ENCODE measurements around the gene FGFR3.

The FGFR3 gene

GRCh38 chr4:1753697-1754311 lies 39.3 kb upstream of the FGFR3 start:
- Mint-ChIP-seq H3K4me1 (peaks cover 8% of the 10 kb centered on the region), H3K27me3 (ENCODE audit: low read depth, poor library complexity) (peaks cover 4% of the 10 kb centered on the region), H3K9me3 (no peaks in the 10 kb centered on the region), H3K4me3 (no peak overlapping the region), H3K36me3 (ENCODE audit: low read depth) (no peaks in the 10 kb centered on the region), H3K27ac (no peak overlapping the region)
- TF ChIP-seq CTCF (IDR thresholded peaks at IDR 0.05): no peak
- no peak for DNase-seq

- Mint-ChIP-seq H3K27me3 (ENCODE audit: low read depth, poor library complexity) (peaks cover 4% of the 10 kb centered on the region), H3K9me3 (no peaks in the 10 kb centered on the region)
These were observed 38.8 kb upstream of the FGFR3 start for GRCh38 chr4:1754336-1754735.

GRCh38 chr4:1755297-1755696 lies 37.8 kb upstream of the FGFR3 start:
- Mint-ChIP-seq H3K4me1 (peaks cover 15% of the 10 kb centered on the region), H3K36me3 (ENCODE audit: low read depth) (no peaks in the 10 kb centered on the region), H3K4me3 (no peak overlapping the region), H3K27ac (no peak overlapping the region), H3K27me3 (ENCODE audit: low read depth, poor library complexity) (peaks cover 4% of the 10 kb centered on the region), H3K9me3 (no peaks in the 10 kb centered on the region)
- no peak for TF ChIP-seq CTCF (IDR thresholded peaks at IDR 0.05)
- DNase-seq: no peak

More at GRCh38 chr4:1754336-1754735, 38.8 kb upstream of the FGFR3 start:
- H3K27ac Mint-ChIP-seq: no peak overlapping the region
- no peak for DNase-seq
- H3K36me3 Mint-ChIP-seq (ENCODE audit: low read depth): no peaks in the 10 kb centered on the region
- peaks cover 8% of the 10 kb centered on the region for H3K4me1 Mint-ChIP-seq
- no peak for TF ChIP-seq CTCF (IDR thresholded peaks at IDR 0.05)
- H3K4me3 Mint-ChIP-seq: no peak overlapping the region

- H3K36me3 Mint-ChIP-seq (ENCODE audit: low read depth): no peaks in the 10 kb centered on the region
- no peak overlapping the region for H3K27ac Mint-ChIP-seq
- no peak for DNase-seq
- peaks cover 15% of the 10 kb centered on the region for H3K4me1 Mint-ChIP-seq
- no peak overlapping the region for H3K4me3 Mint-ChIP-seq
- H3K9me3 Mint-ChIP-seq: no peaks in the 10 kb centered on the region
- no peak for TF ChIP-seq CTCF (IDR thresholded peaks at IDR 0.05)
- peaks cover 4% of the 10 kb centered on the region for H3K27me3 Mint-ChIP-seq (ENCODE audit: low read depth, poor library complexity)
These were observed 37.0 kb upstream of the FGFR3 start for GRCh38 chr4:1756079-1756478.

DNA sequence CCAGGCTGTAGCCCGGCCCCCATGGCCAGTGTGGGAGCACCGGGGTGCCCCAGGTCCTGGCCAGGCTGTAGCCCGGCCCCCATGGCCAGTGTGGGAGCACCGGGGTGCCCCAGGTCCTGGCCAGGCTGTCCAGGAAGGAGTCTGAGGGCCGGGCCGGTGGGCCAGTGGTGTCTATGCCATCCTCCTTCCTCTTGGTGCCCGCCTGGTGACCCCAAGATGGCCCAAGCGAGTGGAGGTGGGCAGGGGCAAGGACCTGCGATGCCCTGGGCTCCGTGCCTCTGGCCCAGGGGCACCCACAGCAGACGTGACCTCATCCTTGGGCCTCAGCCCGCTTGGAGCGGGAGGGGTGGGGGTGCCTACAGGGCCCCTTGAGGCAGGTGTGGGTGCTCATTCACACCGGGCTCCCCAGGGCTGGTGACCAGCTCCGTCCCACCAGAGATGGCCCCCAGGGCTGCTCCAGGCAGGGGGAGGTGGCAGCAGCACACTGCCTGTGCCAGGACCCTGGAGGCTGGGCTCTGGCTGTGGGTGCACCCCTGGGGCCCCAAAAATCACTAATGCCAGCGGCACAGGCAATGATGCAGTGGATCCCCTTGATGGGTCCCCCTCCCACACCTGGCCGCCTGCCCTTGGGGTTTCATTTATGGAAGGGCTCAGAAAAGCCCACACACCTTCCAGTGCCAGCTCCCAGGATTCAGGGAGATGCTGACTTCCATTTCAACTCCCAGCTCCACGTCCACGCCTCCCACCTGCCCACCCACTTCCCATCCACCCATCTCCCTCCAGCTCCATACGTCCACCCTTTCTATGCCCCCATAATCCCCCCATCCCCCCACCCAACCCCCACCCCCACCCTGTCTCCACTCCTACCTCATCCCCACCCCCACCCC lies 36.0 kb upstream of the FGFR3 start:
- Mint-ChIP-seq H3K27ac (no peak overlapping the region), H3K4me1 (peaks cover 15% of the 10 kb centered on the region), H3K9me3 (no peaks in the 10 kb centered on the region), H3K27me3 (ENCODE audit: low read depth, poor library complexity) (peaks cover 4% of the 10 kb centered on the region), H3K4me3 (no peak overlapping the region), H3K36me3 (ENCODE audit: low read depth) (no peaks in the 10 kb centered on the region)
- DNase-seq: no peak
- no peak for TF ChIP-seq CTCF (IDR thresholded peaks at IDR 0.05)

Data from nephron progenitor cell (in vitro differentiated cells).